NCI-H345 treated with DMSO at 0.1 percent for 48 hours (cell line): ENCODE results near the gene WDR83.
A peak's percentile ranks its signal among the peaks of the same experiment; 100 is the strongest.
"Not testable (repeated sequence)": the region's sequence is repeated elsewhere in the genome, so short reads cannot be mapped to it uniquely, and the experiment has no call there.

Experiments used
- DNase-seq: peaks from one replicate; lab custom pipeline; 2025; ENCODE audit not compliant: unreplicated experiment; lab: John Stamatoyannopoulos, UW

Gene WDR83

GRCh38 chr19:12711187-12711586 lies 44.6 kb downstream of the WDR83 start:
- no peak for DNase-seq

DNA sequence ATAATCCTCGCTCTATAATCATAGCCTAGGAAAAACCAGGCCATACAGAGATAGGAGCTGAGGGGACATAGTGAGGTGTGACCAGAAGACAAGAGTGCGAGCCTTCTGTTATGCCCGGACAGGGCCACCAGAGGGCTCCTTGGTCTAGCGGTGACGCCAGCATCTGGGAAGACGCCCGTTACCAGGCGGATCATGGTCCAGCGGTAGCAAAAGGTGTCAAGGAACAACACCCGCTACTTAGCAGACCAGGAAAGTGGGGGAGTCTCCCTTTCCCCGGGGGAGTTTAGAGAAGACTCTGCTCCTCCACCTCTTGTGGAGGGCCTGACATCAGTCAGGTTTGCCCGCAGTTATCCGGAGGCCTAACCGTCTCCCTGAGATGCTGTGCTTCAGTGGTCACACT lies 45.5 kb downstream of the WDR83 start:
- not testable (repeated sequence) for DNase-seq

DNA sequence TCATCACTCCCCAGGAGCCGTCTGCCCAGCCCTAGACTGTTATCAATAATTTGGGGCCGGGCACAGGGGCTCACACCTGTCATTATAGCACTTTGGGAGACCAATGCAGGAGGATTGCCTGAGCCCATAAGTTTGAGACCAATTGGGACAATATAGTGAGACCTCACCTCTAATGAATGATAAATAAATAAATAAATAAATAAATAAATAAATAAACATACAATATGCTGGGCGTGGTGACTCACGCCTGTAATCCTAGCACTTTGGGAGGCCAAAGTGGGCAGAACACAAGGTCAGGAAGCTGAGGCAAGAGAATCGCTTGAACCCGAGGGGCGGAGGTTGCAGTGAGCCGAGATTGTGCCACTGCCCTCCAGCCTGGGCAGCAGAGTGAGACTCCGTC lies 46.7 kb downstream of the WDR83 start:
- DNase-seq, result not testable (repeated sequence)

- DNase-seq, result no peak
Measured at GRCh38 chr19:12715102-12715501, 48.5 kb downstream of the WDR83 start.

- DNase-seq, result no peak
Measured at GRCh38 chr19:12715929-12716328, 49.3 kb downstream of the WDR83 start.

DNA sequence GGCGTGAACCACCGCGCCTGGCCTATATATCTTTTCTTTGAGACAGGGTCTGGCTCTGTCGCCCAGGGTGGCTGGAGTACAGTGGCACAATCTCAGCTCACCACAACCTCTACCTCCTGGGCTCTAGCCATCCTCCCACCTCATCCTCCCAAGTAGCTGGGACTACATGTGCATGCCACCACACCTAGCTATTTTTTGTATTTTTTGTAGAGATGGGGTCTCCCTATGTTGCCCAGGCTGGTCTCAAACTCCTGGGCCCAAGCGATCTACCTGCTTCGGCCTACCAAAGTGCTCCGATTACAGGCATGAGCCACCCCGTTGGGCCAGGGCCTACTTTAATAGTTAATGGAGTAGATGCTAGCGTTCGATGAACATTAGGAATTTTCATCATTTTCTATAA lies 53.7 kb downstream of the WDR83 start:
- no peak for DNase-seq

GRCh38 chr19:12720851-12721655 lies 54.4 kb downstream of the WDR83 start:
- no peak for DNase-seq

- DNase-seq, result no peak
Measured at GRCh38 chr19:12721656-12722565, 55.3 kb downstream of the WDR83 start.

GRCh38 chr19:12722566-12723380 lies 56.2 kb downstream of the WDR83 start:
- peak; percentile 39 for DNase-seq

GRCh38 chr19:12723381-12723640 lies 56.7 kb downstream of the WDR83 start:
- no peak for DNase-seq

DNA sequence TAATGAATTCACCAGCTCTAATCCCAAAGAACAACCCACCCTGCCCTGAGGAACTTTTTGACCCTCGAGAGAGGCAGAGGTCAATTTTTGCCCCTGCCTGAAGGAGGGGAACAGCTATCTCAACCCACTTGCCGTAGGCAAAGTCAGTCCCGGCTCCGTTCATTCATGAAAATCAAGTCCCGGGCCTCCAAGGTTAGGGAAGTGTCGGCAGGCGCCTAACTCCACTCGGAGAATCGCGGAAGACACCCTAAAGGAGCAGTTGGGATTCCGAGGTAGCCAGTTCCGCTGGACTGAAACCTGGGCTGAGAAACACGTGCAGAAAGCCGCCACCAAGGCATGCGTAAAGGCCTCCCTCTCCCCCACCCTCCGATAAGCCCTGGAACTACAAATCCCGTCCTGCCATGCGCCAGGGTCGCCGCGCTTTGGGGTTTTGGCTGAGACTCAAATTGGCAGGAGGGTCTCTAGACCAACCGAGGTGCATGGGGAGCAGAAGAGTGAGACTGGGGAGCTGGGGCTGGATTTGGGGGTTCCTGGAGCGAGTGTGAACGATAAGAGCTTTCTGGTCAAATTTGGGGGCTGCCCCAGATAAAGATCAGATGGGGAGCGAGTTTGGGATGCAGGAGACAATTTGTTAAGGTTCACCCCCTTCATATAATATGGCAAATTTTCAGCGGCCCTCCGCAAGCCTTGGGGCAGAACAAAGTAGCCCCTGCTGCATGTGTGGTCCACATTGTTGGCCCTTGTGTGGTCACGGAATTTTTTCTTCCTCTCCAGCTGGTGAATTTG lies 57.2 kb downstream of the WDR83 start, which contains the start of gene TNPO2:
TSS of gene TNPO2 (minus strand) at position 292 of the 786 bp plus-strand sequence. CDS start 2,955 bp downstream, outside the sequence.
- peak; percentile 5 for DNase-seq
